GM12875 (cell line): ENCODE measurements around the gene TAF6.
A peak's percentile ranks its signal among the peaks of the same experiment; 100 is the strongest.
"Not testable (repeated sequence)": the region's sequence is repeated elsewhere in the genome, so short reads cannot be mapped to it uniquely, and the experiment has no call there.

ENCODE experiments used
- H3K4me3 ChIP-seq: one replicate; pipeline ENCODE4 v1.5.1; 2011; ENCODE audit warnings: low read depth, low read length, control low read depth
- TF ChIP-seq, protein P1 (sequence below): IDR thresholded peaks from 2 replicates; pipeline ENCODE4 v1.5.1; 2011; ENCODE audit warnings: low read depth, mild to moderate bottlenecking, control low read depth, inconsistent platforms, low read length, moderate library complexity, borderline replicate concordance; ENCODE audit not compliant: insufficient read depth

TAF6 gene

DNA sequence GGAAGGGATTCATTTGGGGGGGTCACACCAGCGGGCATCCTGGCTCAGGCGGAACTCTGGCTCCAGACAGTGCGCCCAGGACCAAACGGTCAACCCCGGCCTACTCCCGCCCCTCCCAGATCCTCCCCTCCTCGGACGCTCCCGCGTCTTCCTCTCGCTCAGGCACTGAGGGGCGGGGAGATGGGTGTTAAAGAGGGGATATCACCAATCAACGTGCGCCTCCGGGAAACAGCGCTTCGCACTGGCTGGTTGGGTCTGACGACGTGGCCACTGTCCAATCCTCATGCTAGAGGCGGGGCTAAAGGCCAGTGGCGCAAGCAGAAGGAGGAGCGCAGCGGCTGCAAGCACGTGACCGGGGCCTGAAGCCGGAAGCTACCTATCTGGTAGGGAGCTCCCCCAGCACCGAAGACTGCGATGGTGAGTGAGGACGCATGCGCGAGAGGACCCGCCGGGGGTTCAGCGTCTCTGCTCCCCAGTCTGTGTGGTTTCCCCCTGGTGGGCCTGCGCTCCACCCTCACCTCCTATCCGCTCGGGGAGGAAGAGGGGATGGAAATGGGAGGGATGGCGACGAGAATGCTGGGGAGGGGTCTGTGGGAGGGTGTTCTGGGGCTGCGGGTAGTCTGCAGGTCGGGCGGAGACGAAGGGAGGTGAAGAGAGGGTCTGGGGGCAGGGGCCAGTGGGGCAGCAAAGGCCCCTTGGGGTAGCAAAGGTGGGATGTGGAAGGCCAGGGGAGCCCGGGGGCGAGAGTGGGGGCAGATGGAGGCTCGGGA lies 29.6 kb upstream of the TAF6 start, which contains the start of gene LAMTOR4:
Gene LAMTOR4 (plus strand): TSS at position 360 of the 770 bp plus-strand sequence. CDS start 55 bp downstream, at position 415.
- TF ChIP-seq, protein P1, sequence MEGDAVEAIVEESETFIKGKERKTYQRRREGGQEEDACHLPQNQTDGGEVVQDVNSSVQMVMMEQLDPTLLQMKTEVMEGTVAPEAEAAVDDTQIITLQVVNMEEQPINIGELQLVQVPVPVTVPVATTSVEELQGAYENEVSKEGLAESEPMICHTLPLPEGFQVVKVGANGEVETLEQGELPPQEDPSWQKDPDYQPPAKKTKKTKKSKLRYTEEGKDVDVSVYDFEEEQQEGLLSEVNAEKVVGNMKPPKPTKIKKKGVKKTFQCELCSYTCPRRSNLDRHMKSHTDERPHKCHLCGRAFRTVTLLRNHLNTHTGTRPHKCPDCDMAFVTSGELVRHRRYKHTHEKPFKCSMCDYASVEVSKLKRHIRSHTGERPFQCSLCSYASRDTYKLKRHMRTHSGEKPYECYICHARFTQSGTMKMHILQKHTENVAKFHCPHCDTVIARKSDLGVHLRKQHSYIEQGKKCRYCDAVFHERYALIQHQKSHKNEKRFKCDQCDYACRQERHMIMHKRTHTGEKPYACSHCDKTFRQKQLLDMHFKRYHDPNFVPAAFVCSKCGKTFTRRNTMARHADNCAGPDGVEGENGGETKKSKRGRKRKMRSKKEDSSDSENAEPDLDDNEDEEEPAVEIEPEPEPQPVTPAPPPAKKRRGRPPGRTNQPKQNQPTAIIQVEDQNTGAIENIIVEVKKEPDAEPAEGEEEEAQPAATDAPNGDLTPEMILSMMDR = no peak
- H3K4me3 ChIP-seq = peak within 1 kb of the TSS; percentile 84

DNA sequence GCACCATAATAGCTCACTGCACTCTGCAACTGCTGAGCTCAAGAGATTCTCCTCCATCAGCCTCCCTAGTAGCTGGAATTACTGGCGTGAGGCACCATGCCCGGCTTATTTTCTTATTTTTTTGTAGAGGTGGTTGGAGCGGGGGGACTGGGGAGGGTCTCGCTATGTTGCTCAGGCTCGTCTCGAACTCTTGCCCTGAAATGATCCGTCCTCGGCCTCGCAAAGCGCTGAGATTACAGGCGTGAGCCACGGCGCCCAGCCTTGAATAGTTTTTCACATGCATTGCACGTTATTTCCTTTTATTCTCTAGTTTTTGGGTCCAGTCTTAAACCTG lies 29.0 kb upstream of the TAF6 start:
- peak overlapping the region; percentile 37 for H3K4me3 ChIP-seq
- TF ChIP-seq, protein P1 = no peak

DNA sequence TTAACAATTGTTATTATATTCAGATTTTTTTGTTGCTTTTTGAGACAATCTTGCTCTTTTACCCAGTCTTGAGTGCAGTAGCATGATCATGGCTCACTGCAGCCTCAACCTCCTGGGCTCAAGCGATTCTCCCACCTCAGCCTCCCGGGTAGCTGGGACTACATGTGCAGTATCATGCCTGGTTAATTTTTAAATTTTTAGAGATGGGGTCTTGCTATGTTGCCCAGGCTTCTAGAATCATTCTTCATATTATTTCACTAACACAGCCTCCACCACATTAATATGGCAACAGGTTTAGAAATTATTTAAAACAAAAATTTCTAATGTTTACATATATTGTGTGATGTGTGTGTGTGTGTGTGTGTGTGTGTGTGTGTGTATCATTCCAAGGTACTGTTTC lies 28.1 kb upstream of the TAF6 start:
- H3K4me3 ChIP-seq = no peak overlapping the region
- TF ChIP-seq, protein P1 = no peak

DNA sequence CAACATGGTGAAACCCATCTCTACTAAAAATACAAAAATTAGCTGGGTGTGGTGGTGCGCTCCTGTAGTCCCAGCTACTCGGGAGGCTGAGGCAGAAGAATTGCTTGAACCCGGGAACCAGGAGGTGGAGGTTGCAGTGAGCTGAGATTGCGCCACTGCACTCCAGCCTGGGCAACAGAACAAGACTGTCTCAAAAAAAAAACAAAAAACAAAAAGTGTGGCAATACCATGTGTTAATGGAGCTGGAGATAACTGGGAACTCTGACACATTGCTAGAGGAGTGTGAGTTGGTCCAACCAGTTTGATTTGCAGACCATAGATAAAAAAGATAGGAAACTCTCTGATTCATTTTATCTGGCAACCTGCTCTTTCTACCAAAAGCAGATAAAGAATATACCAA lies 27.2 kb upstream of the TAF6 start:
- H3K4me3 ChIP-seq = not testable (repeated sequence)

DNA sequence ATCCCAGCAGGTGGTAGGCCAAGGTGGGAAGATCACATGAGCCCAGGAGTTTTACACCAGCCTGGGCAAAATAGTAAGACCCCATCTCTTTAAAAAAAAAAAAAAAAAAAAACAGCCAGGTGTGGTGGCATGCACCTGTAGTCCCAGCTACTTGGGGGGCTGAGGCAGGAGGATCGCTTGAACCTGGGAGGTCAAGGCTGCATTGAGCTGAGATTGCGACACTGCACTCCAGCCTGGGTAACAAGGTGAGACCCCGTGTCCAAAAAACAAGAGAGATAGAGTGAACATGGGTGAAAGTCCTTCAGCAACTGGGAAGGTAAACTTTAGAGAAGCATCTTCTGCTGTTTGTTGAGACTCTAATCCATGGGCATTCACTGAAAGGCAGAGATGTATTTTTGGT lies 23.3 kb upstream of the TAF6 start:
- no peak overlapping the region for H3K4me3 ChIP-seq
- TF ChIP-seq, protein P1 = no peak

DNA sequence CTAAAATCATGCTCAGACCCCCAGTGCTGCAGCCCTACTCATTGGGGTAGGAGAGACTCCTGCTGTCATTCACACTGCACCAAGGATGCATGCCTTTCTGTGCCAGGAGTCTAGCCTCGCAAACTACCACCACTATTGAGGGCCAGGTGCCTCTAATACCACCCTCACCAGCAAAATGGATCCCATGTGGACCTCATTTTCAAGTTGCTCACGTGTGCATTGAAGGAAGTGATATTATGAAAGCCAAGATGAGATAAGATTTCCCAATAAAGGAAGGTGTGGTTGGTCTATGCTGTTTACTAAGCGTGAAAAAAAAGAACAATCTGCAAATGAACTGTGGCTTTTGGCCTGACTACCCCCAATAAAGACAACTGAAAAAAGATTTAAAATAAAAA lies 22.4 kb upstream of the TAF6 start:
- H3K4me3 ChIP-seq = no peak overlapping the region
- TF ChIP-seq, protein P1 = no peak

DNA sequence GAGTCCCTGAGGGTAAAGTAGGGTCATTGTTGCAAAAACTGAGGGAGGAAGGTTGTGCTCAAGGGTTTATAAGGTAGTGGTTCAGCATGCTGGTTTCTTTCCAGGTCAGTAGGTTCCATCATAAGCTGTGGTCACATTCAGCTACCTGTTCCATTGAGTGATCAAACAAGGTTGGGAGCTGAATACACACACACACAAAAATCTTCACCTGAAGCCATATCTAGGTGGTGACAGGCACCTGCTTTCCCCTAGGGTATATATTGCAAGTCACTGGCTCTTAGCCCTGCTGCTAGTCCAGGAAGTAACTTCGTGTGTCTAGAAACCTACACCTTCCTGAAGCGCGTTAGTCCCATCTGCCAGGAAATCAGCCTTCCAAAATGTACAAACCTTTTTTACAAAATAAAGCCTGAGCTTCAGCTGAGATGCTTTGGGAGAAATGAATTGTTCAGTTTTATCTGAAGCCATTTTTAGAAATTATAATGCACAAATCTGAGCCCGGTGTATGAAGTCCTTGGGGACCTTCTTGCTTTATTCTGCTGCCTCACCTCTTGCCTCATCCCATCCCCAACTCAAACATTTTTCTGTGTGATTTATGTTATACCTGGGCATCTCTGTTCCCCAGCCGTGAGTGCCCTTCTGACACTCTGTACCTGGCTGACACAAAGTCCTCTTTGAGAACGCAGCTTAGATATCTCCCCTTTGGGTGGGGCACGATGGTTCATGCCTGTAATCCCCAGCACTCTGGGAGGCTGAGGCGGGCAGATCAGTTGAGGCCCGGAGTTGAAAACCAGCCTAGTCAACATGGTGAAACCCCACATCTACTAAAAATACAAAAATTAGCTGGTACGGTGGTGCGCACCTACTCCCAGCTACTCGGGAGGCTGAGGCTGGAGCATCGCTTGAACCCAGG lies 18.9 kb upstream of the TAF6 start:
- H3K4me3 ChIP-seq = no peak overlapping the region
- TF ChIP-seq, protein P1 = no peak
